Testis (tissue), 2 donors: Measurements from ENCODE around the gene ULBP2.

ENCODE experiments used
- CTCF ChIP-seq, 3 experiments: fragments of 450-650 bp in 2 of 3; fragments of 200-600 bp in 1 of 3; sonication (generic) in 1 of 3; IDR thresholded peaks; one replicate each; pipeline ENCODE4 v1.5.1; 2016 to 2019; ENCODE audit warnings: antibody characterized with exemption in 3 of 3, mild to moderate bottlenecking in 2 of 3, moderate library complexity in 1 of 3
- POLR2A ChIP-seq: fragments of 450-650 bp; IDR thresholded peaks from one replicate; pipeline ENCODE4 v1.6.1; 2017; ENCODE audit warnings: antibody characterized with exemption, mild to moderate bottlenecking, moderate library complexity

GRCh38 chr6:149913540-149914240 lies 28.1 kb upstream of the ULBP2 start:
- TF ChIP-seq CTCF (IDR thresholded peaks at IDR 0.05) (no peak), POLR2A (no peak)
